ENCODE measurements around the gene HEXD. TPM values are rescaled to one million over a fixed set of nuclear protein-coding genes. Genes with fewer than 3 reads are reported as not detected.

The HEXD gene
- total and polyA plus RNA-seq, 10 of the 15 experiments (the other 5 are each of a cell fraction or from before 2014, with no cell fraction given) = 1.6 to 24.2 (median 7.0) TPM

GRCh38 chr17:82400830-82401229 is 17.3 kb upstream of the HEXD start (continued):
- TF ChIP-seq E4F1 (IDR thresholded peaks at IDR 0.05; ENCODE audit: borderline replicate concordance, partially characterized antibody) (peak; percentile 92), HDGF (IDR thresholded peaks at IDR 0.05) (peak; percentile 83; the same call in 1 of the 2 replicates), BCL11A (IDR thresholded peaks at IDR 0.05; ENCODE audit: low read depth, low read length) (0 out of 2 replicates have a peak, but pooled peaks have one; percentile 29), SPI1 (IDR thresholded peaks at IDR 0.05; ENCODE audit: borderline replicate concordance, insufficient read depth, low read depth, low read length) (peak; percentile 84), EP300 (IDR thresholded peaks at IDR 0.05; ENCODE audit: borderline replicate concordance in 1 of 2, control insufficient read depth in 1 of 2, low read depth in 2 of 2, low read length in 2 of 2) (0 out of 4 replicates have a peak, but pooled peaks of 1 of the 2 experiments have one; percentile 44), BHLHE40 (IDR thresholded peaks at IDR 0.05; ENCODE audit: borderline replicate concordance in 1 of 2, low read depth in 2 of 2, low read length in 1 of 2) (peak; percentile 17 to 62; a peak in 1 of 4 replicates), BMI1 (IDR thresholded peaks at IDR 0.05; ENCODE audit: borderline replicate concordance) (no peak), SMC3 (IDR thresholded peaks at IDR 0.05; ENCODE audit: borderline replicate concordance, low read length) (no peak), NR2C1 (IDR thresholded peaks at IDR 0.05) (no peak), NBN (IDR thresholded peaks at IDR 0.05) (peak; percentile 84), RB1 (IDR thresholded peaks at IDR 0.05; ENCODE audit: borderline replicate concordance) (no peak), SRF (IDR thresholded peaks at IDR 0.05; ENCODE audit: low read depth in 2 of 2, low read length in 2 of 2) (no peak), ZBED1 (IDR thresholded peaks at IDR 0.05; ENCODE audit: borderline replicate concordance) (no peak), RAD51 (IDR thresholded peaks at IDR 0.05) (no peak), POLR2A (IDR thresholded peaks at IDR 0.05; ENCODE audit: low read depth, low read length) (no peak), TAF1 (IDR thresholded peaks at IDR 0.05; ENCODE audit: borderline replicate concordance, low read depth, low read length) (no peak), ZNF687 (IDR thresholded peaks at IDR 0.05) (0 out of 2 replicates have a peak, but pooled peaks have one; percentile 31), ZSCAN29 (IDR thresholded peaks at IDR 0.05) (no peak), SP1 (IDR thresholded peaks at IDR 0.05; ENCODE audit: low read depth, low read length) (peak; percentile 17), RELB (IDR thresholded peaks at IDR 0.05; ENCODE audit: low read depth) (peak; percentile 75; the same call in 1 of the 2 replicates), CBFB (IDR thresholded peaks at IDR 0.05; ENCODE audit: low read depth) (peak; percentile 88), ATF7 (IDR thresholded peaks at IDR 0.05; ENCODE audit: low read depth) (no peak), ETV6 (conservative IDR thresholded peaks at IDR 0.05 in 1 of 2, IDR thresholded peaks at IDR 0.05 in 1 of 2; ENCODE audit: borderline replicate concordance in 1 of 2, low read depth in 1 of 2) (peak in 1 of 2 experiments; percentile 70; a peak in 2 of 4 replicates), IKZF1 (conservative IDR thresholded peaks at IDR 0.05) (peak; percentile 84), MYB (IDR thresholded peaks at IDR 0.05; ENCODE audit: borderline replicate concordance, low read depth, low read length) (no peak)

Measured in GM12878 (cell line).